ENCODE measurements around the gene ST7.

DNA sequence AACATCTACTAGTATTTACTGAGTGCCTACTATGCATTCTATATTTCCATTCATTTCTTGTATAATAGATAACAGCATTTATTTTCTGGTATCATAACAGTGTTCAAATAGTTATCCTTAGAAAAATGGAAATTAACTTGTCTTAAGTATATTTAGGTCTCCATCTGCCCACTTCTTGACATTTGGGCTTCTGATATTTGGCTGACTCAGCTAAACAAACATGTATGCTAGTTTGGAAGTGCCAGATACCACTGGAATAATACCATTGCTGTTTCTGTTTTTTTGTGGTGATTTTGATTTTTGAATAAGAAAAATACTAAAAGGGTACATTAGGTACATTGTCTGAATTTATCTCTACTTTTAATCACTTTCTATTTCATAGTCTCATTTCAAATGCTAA lies 169.2 kb downstream of the ST7 start:
- TF ChIP-seq POLR2A (IDR thresholded peaks at IDR 0.05): no peak
- TF ChIP-seq, protein P1, sequence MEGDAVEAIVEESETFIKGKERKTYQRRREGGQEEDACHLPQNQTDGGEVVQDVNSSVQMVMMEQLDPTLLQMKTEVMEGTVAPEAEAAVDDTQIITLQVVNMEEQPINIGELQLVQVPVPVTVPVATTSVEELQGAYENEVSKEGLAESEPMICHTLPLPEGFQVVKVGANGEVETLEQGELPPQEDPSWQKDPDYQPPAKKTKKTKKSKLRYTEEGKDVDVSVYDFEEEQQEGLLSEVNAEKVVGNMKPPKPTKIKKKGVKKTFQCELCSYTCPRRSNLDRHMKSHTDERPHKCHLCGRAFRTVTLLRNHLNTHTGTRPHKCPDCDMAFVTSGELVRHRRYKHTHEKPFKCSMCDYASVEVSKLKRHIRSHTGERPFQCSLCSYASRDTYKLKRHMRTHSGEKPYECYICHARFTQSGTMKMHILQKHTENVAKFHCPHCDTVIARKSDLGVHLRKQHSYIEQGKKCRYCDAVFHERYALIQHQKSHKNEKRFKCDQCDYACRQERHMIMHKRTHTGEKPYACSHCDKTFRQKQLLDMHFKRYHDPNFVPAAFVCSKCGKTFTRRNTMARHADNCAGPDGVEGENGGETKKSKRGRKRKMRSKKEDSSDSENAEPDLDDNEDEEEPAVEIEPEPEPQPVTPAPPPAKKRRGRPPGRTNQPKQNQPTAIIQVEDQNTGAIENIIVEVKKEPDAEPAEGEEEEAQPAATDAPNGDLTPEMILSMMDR (IDR thresholded peaks at IDR 0.05): no peak
